Stimulated activated naive CD8-positive, alpha-beta T cell treated with anti-CD3 and anti-CD28 coated beads, Interleukin-15, Interleukin-2, amounts not matched to agents 100 ng/mL and 50 ng/mL, for 24 hours (primary cell): ENCODE results near the gene SPOCK1.

Experiments
- H3K27ac Mint-ChIP-seq: one replicate; pipeline ENCODE4 v1.8.0; 2021; ENCODE audit warnings: mild to moderate bottlenecking, mixed read lengths
- H3K27me3 Mint-ChIP-seq: one replicate; pipeline ENCODE4 v1.8.0; 2021; ENCODE audit warnings: mixed read lengths
- H3K36me3 Mint-ChIP-seq: one replicate; pipeline ENCODE4 v1.8.0; 2021; ENCODE audit warnings: low read depth, mixed read lengths
- H3K4me1 Mint-ChIP-seq: one replicate; pipeline ENCODE4 v1.8.0; 2021; ENCODE audit warnings: low read depth, mixed read lengths
- H3K4me3 Mint-ChIP-seq: one replicate; pipeline ENCODE4 v1.8.0; 2021; ENCODE audit warnings: mild to moderate bottlenecking, mixed read lengths
- H3K9me3 Mint-ChIP-seq: one replicate; pipeline ENCODE4 v1.8.0; 2021; ENCODE audit warnings: mixed read lengths

The SPOCK1 gene

DNA sequence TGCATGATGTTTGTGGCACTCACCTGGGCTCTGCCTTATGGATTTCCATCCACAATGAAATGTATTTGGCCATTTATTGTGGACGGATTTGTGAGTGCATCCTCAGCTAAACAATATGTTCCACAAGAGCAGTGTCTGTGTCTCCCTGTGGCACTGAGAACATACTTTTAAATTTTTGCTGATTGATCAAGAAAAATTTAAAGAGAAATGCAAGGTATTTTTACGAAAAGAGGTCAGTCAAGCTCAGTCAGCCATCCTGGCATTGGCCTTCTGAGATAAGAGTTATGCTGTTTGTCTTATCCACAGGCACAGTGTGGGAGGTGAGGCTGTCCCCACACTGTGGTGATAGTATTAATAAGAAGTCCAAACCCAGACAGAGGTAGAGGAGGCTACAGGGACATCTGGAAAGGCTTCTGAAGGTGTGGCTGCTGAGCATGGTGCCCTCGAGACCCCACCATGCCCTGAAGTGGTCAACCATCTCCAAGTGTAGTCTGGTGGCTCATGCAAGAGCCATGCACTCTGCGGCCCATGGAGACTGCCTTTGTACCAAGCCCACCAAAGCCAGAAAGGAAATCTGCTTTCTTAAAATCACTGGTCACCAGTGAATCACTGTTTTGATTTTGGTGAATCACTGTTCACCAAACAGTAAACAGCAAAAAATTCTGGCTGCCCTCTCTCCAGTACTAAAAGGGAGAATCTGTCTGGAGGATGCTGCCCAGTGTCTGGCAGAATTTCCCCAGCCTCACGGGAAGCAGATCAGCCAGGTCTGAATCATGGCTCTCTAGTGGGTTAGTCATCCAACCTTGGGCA, 28.8 kb downstream of the SPOCK1 start:
- Mint-ChIP-seq H3K4me3 (no peak overlapping the region), H3K36me3 (no peaks in the 10 kb centered on the region), H3K9me3 (no peaks in the 10 kb centered on the region), H3K27me3 (peaks cover 3% of the 10 kb centered on the region), H3K27ac (no peak overlapping the region), H3K4me1 (no peaks in the 10 kb centered on the region)

DNA sequence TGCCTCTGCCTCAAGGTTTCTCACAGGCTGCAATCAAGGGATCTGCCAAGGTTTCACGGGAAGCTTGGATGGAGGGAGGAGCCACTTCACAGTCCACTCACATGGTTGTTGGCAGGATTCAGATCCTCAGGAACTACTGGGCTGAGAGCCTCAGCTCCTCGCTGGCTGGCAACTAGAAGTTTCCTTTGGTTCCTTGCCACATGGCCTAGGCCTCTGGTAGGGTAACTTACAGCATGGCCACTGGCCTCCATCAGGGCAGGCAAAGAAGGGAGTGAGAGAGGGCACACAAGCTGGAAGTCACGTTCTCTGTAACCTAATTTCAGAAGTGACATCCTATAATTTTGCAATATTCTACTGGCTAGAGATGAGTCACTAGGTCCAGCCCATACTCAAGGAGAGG, 32.2 kb downstream of the SPOCK1 start:
- Mint-ChIP-seq H3K27ac (no peak overlapping the region), H3K9me3 (no peaks in the 10 kb centered on the region), H3K4me3 (no peak overlapping the region)

DNA sequence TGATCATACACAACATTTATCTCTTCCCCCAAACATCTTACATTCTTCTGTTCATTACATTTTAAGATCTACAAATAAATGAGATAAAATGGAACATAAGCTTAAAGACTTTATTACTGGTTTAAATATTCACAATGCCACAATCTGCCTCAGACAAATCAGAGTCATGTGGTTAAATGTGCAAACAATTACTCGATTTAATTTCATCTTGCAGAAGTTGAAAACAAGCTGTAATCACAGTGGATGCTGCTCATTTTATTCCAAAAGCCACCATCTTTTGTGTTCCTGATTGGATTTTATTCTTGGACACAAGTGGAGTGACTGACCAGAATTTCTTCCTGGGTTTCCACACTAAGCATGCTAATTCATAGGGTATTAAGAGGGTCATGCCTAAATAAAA, 33.2 kb downstream of the SPOCK1 start:
- H3K4me3 Mint-ChIP-seq = no peak overlapping the region

More for the DNA sequence above, 32.2 kb downstream of the SPOCK1 start:
- Mint-ChIP-seq H3K36me3 (no peaks in the 10 kb centered on the region), H3K27me3 (peaks cover 7% of the 10 kb centered on the region), H3K4me1 (no peaks in the 10 kb centered on the region)

DNA sequence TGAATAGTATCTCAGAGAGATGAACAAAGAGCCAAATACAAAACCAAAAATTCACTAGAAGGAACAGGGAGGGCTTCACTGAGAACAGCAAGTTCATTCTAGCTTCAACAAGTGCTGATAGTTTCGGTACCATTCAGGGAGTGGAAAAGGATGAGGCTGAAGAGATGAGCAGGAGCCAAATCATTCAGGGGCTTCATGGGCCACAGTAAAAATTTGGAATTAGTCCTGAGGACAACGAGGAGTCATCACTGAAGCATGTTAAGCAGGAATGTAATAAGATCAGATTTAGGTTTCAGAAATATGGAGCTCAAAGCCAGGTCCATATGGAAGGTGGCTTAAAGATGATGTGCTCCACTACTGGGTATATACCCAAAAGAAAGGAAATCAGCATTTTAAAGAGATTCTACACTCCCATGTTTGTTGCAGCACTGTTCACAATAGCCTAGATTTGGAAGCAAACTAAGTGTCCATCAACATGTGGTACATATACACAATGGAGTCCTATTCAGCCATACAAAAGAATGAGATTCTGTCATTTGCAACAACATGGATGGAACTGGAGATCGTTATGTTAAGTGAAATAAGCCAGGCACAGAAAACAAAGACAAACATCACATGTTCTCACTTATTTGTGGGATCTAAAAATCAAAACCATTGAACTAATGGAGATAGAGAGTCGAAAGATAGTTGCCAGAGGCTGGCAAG, 36.2 kb downstream of the SPOCK1 start:
- Mint-ChIP-seq H3K9me3 (no peaks in the 10 kb centered on the region), H3K36me3 (no peaks in the 10 kb centered on the region), H3K27ac (no peak overlapping the region), H3K27me3 (peaks cover 13% of the 10 kb centered on the region), H3K4me3 (no peak overlapping the region), H3K4me1 (no peaks in the 10 kb centered on the region)

More for the DNA sequence above, 33.2 kb downstream of the SPOCK1 start:
- Mint-ChIP-seq H3K27me3 (peaks cover 9% of the 10 kb centered on the region), H3K36me3 (no peaks in the 10 kb centered on the region), H3K9me3 (no peaks in the 10 kb centered on the region), H3K27ac (no peak overlapping the region), H3K4me1 (no peaks in the 10 kb centered on the region)

DNA sequence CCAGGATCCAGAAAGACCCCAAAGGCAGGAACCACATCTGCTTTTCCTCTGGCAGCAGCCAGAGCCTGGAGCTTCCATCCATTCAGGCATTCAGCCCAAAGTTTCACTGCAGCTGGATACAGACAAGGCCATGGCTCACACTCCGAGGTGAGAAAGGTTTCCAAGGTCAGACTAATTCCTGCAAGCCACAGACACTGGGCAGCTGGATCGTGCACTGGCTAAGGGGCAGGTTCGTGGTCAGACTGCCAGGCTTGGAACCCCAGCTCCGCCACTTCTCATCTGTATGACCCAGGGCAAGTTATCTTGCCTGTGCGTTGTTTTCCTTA, 36.9 kb downstream of the SPOCK1 start:
- no peaks in the 10 kb centered on the region for H3K9me3 Mint-ChIP-seq
- no peaks in the 10 kb centered on the region for H3K4me1 Mint-ChIP-seq
- H3K4me3 Mint-ChIP-seq = no peak overlapping the region
- H3K36me3 Mint-ChIP-seq = no peaks in the 10 kb centered on the region
- peaks cover 14% of the 10 kb centered on the region for H3K27me3 Mint-ChIP-seq
- no peak overlapping the region for H3K27ac Mint-ChIP-seq

DNA sequence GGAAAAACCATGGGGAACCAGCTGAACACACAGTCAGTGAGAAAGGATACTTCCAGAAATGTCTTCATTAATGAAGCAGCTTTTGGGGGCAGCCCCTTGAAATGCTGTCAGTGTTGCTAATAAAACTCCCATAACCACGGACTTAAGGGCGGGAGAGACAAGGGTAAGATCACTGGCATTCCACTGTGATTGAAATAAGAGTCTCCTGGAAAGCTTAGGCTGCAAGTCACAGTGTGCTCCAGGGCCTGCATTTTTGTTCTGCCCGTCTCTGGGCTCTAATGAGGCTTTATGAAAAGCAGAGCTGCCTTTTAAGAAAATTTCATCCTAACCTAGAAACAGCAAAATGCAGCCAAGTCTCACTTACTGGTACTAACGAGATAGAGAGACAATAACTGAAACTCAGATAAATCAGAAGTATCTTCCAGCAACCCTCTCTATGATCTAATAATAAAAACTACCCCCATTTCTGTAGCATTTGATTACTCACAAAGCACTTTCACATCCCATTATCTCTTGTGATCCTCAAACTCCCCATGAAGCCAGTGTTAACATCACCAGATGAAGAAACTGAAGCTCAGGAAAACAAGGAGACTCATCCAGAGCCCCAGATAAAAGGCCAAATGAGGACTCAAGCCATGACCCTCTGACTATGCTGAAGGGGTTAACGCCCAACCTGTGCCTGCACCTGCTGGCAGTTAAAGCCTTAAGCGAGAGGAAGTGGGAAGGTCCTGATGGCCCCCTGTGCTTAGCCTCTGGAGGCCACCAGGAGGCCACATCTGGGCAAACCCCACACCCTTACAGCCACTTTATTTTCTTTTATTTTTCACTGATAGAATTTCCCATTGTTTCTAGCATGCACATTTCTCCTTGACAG, 37.5 kb downstream of the SPOCK1 start:
- Mint-ChIP-seq H3K4me1 (no peaks in the 10 kb centered on the region), H3K27me3 (peaks cover 18% of the 10 kb centered on the region), H3K36me3 (no peaks in the 10 kb centered on the region), H3K9me3 (no peaks in the 10 kb centered on the region), H3K4me3 (no peak overlapping the region), H3K27ac (no peak overlapping the region)

DNA sequence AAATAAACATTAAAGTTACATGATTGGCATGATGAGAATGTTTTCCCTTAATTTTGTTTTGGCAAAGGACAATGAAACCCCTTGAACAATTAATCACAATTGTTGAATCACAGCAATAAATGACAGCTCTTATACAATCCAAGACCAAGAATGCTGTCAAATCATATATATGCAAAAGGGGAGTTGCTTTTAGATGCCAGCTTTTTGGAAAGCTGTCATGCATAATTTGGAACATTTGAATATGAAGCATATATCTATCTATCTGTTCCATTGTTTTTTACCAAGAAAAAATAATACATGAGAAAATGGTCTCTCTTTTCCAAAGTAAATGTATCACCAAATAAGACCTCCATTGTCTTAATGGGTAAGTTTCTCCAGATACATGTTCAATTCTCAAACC, 44.5 kb downstream of the SPOCK1 start:
- no peaks in the 10 kb centered on the region for H3K4me1 Mint-ChIP-seq
- no peaks in the 10 kb centered on the region for H3K9me3 Mint-ChIP-seq
- H3K27ac Mint-ChIP-seq = no peak overlapping the region
- H3K36me3 Mint-ChIP-seq = no peaks in the 10 kb centered on the region
- H3K4me3 Mint-ChIP-seq = no peak overlapping the region
- peaks cover 4% of the 10 kb centered on the region for H3K27me3 Mint-ChIP-seq

DNA sequence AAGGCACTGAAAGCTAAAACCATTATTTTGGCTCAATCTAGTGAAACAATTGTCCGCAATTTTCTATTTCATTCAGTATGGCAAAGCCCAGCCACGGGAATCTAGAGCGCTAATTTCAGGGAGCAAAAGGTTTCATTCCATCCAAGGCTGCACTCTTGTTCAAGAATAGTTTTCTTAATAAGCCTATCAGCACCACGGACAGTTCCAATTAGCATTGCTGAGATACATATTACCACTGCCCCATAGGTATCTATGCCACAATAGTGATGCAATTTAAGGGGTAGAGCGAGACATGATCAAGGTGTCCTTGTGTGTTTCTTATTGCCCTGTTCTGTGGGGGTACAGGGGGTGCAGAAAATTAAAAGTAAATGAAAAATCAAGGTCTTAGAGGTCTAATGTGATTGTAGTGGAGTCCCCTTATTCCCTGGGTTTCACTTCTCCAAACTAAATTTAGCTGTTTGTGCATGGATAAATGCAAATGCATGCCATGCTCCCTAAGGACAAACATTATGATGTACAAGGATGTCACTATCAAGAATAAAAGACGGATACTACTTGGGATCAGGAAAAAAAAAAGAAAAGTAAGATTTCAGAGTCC, 45.5 kb downstream of the SPOCK1 start:
- Mint-ChIP-seq H3K36me3 (no peaks in the 10 kb centered on the region), H3K9me3 (no peaks in the 10 kb centered on the region), H3K4me3 (no peak overlapping the region), H3K27me3 (peaks cover 4% of the 10 kb centered on the region), H3K27ac (no peak overlapping the region), H3K4me1 (no peaks in the 10 kb centered on the region)

DNA sequence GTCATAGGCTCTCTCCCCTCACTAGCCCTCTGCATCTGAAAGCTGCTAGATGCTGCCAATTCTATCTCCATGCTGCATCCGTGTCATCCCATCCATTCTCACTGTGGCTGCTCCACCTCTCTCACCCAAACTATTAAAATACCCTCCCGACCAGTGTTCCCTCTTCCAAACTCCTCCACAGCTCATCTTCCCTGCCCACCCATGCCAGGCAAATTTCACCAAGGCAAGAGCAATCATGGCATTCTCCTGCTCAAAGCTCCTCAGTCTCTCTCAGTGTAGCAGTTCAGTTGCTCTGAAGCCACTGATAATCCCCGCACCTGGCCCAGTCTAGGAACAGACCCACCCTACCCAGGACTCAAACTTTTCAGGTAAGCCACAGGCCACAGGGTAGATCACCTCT, 48.4 kb downstream of the SPOCK1 start:
- H3K4me1 Mint-ChIP-seq = no peaks in the 10 kb centered on the region
- no peaks in the 10 kb centered on the region for H3K36me3 Mint-ChIP-seq
- H3K27ac Mint-ChIP-seq = no peak overlapping the region
- H3K27me3 Mint-ChIP-seq = no peaks in the 10 kb centered on the region
- H3K9me3 Mint-ChIP-seq = no peaks in the 10 kb centered on the region
- H3K4me3 Mint-ChIP-seq = no peak overlapping the region

DNA sequence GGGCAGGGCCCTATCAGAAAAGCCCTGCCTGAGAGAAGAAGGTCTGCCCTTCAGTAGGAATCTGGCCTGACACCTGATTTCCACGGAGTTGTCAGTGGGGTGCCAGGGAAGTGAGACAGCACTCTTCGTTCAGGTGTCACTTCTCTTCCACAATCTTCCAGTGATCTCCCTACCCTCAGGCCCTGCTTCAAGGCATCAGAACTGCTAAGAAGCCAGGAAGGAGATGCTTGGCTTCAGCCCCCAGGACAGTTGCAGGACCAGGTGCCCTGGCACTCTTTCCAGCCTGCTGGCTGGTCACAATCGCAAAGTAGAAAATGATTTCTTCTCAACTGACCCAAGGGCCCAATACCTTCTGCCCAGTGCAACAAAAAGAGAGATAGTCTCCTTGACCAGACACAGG, 50.3 kb downstream of the SPOCK1 start:
- no peaks in the 10 kb centered on the region for H3K36me3 Mint-ChIP-seq
- no peaks in the 10 kb centered on the region for H3K9me3 Mint-ChIP-seq
- H3K27me3 Mint-ChIP-seq = no peaks in the 10 kb centered on the region

DNA sequence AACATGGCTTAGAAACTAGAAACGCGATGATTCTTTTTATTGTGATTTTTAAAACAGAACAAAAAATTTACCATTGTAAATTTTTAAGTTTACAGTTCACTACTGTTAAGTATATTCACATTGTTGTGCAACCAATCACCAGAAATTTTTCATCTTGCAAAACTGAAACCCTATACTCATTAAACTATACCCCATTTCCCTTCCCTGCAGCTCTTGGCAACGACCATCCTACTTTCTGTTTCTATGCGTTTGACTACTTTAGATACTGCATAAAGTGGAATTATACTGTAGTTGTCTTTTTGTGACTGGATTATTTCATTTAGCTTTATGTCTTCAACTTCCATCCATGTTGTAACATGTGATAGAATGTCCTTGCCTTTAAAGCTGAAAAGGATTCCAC, 52.5 kb downstream of the SPOCK1 start:
- H3K27me3 Mint-ChIP-seq = peaks cover 7% of the 10 kb centered on the region
- no peaks in the 10 kb centered on the region for H3K36me3 Mint-ChIP-seq
- no peaks in the 10 kb centered on the region for H3K9me3 Mint-ChIP-seq
- no peak overlapping the region for H3K4me3 Mint-ChIP-seq
- no peaks in the 10 kb centered on the region for H3K4me1 Mint-ChIP-seq
- H3K27ac Mint-ChIP-seq = no peak overlapping the region

More for the DNA sequence above, 50.3 kb downstream of the SPOCK1 start:
- H3K4me1 Mint-ChIP-seq = no peaks in the 10 kb centered on the region
- no peak overlapping the region for H3K4me3 Mint-ChIP-seq
- H3K27ac Mint-ChIP-seq = no peak overlapping the region

DNA sequence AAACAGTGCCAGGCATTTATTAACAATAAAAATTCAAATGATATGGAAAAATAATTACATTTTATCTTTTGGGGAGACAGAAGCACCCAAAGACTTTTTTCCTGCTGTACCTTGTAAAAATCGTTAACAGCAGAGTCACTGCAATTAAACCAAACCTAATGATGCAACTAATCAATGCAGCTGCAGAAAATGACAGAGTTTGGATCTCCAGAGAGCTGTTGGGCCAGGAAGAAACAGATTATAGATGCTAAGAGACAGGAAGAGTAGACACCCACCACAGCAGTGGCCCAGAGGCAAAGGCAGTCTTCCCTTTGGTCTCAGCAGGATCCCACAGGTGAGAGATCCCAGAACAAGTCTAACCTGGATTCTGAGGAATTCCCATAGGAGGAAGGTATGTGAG, 53.0 kb downstream of the SPOCK1 start:
- Mint-ChIP-seq H3K27me3 (peaks cover 7% of the 10 kb centered on the region), H3K36me3 (no peaks in the 10 kb centered on the region), H3K9me3 (no peaks in the 10 kb centered on the region), H3K27ac (no peak overlapping the region), H3K4me3 (no peak overlapping the region), H3K4me1 (no peaks in the 10 kb centered on the region)

DNA sequence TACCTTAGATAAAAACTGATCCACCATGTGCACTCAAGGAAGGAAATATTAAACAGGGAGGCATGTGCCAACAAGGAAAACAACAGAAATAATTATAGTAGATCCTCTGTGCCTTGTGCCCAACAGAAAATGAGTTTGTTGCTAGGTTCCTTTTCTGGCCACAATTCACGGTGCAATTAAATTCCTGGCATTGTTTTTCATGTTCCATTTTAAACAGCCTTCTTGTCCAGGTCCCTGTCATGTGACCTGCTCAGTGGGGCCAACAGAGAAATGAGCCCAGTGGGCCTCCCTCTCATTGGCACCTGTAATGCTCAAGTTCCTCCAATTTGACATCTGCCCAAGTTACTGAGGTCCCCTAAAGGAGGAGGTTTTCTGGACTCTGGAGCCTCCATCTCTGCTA, 56.5 kb downstream of the SPOCK1 start:
- H3K27me3 Mint-ChIP-seq = peaks cover 13% of the 10 kb centered on the region
- H3K4me1 Mint-ChIP-seq = no peaks in the 10 kb centered on the region
- no peak overlapping the region for H3K27ac Mint-ChIP-seq
- no peaks in the 10 kb centered on the region for H3K36me3 Mint-ChIP-seq
- no peak overlapping the region for H3K4me3 Mint-ChIP-seq
- H3K9me3 Mint-ChIP-seq = no peaks in the 10 kb centered on the region

DNA sequence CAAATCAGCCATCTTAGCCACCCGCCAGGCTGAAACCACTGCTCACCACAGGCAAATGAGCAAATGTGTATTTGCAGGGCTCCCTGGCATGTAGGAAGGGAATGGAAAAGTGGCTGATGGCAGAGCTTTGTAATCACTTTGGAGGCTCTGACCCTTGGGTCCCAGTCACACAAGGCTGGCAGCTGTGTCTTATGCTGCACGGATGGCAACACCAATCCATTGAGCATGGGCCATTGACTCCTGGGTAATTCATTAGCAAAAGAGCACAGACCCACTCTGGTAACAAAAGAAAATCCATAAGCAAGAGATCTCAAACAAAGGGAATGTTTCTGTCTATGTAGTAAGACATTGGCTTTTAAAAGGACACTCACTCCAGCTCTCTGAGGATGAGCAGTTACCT, 57.6 kb downstream of the SPOCK1 start:
- Mint-ChIP-seq H3K4me3 (no peak overlapping the region), H3K27me3 (peaks cover 14% of the 10 kb centered on the region), H3K9me3 (no peaks in the 10 kb centered on the region), H3K36me3 (no peaks in the 10 kb centered on the region), H3K27ac (no peak overlapping the region), H3K4me1 (no peaks in the 10 kb centered on the region)

DNA sequence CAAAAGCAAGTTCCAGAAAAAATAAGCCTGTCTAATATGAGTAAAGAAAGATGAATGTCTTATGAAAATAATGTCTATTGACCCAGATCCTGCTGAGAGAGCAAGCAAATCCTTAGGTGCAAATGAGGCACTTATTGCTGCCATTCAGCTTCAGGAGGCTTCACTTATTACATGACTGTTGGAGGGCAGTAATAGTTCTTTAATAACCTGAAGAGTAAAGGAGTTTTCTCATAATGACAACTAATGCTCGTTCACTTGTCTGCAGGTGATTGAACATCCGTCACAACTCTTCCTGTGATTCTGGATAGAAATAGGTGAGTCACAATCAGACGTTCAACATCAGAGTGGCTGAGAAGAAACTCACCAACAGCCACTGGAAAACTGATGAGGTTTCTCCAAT, 58.3 kb downstream of the SPOCK1 start:
- Mint-ChIP-seq H3K27me3 (peaks cover 16% of the 10 kb centered on the region), H3K9me3 (no peaks in the 10 kb centered on the region), H3K36me3 (no peaks in the 10 kb centered on the region), H3K4me3 (no peak overlapping the region), H3K4me1 (no peaks in the 10 kb centered on the region), H3K27ac (no peak overlapping the region)
